CD4-positive, alpha-beta T cell treated with Interleukin-4 for 4 hours (primary cell): ENCODE results near the gene NPIPA2.
"Not testable (repeated sequence)": the region's sequence is repeated elsewhere in the genome, so short reads cannot be mapped to it uniquely, and the experiment has no call there.

Experiments
- DNase-seq: peaks from one replicate; pipeline ENCODE4 v3.0.0-alpha.2; 2020

Gene NPIPA2

DNA sequence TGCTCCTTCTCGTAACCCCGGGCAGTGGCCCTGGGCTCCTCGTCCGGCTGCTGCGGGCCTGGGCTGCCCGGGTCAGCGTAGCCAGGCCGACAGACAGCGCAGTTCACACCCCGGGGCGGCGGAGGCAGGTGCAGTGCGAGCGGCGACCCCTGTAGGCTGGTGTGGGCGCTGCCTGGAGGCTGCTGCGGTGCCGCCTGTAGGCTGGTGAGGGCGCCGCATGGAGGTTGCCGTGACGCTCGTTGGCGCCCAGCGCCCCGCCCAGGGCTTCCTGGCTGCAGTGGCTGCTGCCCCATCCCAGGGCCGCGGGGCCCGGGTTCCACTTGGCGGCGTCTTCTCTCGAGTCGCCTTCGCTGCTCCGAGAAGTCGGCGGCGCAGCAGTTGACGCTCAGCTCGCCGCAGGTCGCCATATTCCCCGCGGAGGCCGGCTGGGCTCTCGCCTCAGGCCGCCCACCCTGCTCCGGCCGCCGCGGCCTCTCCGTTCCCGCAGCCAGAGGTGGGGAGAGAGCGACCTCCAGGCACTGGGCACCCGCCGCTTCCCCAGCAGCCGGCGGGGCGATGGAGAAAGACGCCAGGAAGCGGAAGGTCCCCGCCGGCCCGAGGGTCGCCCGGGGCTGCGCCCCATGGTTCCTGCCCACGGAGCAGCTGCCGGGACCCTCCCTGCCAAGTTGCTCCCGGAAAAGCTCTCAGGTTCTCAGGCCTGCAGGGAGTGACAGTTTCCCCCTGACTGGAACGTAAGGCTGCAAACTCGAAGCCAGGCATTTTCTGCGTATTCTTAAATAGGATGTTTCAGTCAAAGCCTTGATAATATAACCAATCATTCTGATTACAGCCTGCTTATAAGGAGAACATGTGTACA, at the start of gene NPIPA2:
NPIPA2 (plus strand) TSS at position 261 of the 856 bp plus-strand sequence. CDS start 5,533 bp downstream, outside the sequence.
- DNase-seq, result not testable (repeated sequence)

- not testable (repeated sequence) for DNase-seq
These were observed 48.2 kb upstream of the NPIPA2 start, which contains the start of gene PLA2G10 for GRCh38 chr16:14694129-14694528. PLA2G10 (minus strand) TSS chr16:14694308; CDS start chr16:14694229, 79 bp downstream.

- not testable (repeated sequence) for DNase-seq
These were observed 40.5 kb upstream of the NPIPA2 start for GRCh38 chr16:14701859-14702258.

DNA sequence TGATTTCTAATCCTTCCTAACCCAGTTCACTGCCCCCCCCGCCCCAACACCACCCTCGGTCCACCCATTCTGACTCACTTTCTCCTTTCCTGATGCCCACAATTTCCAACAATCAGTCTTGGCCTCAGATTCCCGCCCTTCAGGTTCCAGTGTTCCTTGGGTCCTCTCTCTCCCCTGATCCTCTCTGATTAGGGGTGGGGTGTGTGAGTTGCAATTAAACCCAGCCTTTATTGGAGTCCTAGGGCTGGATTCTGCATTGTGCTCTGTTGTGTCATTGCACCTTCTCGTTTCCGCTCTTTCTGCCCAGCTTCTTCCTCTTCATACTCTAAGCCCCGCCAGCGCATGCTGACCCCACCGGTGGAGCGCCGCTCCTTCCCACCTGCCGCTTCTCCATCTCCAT, 39.7 kb upstream of the NPIPA2 start:
- not testable (repeated sequence) for DNase-seq

- DNase-seq, result not testable (repeated sequence)
These were observed 38.9 kb upstream of the NPIPA2 start, which contains the start of gene NPIPA3 for GRCh38 chr16:14703156-14704011. NPIPA3 (plus strand) TSS chr16:14703411; CDS start chr16:14708944, 5,533 bp downstream.

DNA sequence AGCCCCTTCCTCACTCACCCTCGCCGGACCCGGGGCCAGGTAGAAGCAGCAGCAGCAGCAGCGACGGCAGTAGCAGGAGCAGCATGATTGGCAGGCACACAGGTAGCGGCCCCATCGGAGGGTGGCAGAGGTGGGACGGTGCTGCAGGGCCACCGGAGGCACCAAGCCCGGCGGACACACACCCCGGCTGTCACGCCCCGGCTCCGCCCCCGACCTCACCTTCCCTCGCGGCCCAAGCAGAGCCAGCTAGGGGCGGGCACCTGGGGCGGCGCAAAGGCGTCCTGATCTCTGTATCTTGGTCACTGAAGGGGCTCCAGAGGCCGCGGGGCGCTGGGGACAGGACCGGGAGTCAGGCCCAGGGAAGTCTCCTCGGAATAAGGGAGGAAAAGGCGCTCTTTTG, 9.1 kb upstream of the NPIPA2 start:
- DNase-seq, result not testable (repeated sequence)

DNA sequence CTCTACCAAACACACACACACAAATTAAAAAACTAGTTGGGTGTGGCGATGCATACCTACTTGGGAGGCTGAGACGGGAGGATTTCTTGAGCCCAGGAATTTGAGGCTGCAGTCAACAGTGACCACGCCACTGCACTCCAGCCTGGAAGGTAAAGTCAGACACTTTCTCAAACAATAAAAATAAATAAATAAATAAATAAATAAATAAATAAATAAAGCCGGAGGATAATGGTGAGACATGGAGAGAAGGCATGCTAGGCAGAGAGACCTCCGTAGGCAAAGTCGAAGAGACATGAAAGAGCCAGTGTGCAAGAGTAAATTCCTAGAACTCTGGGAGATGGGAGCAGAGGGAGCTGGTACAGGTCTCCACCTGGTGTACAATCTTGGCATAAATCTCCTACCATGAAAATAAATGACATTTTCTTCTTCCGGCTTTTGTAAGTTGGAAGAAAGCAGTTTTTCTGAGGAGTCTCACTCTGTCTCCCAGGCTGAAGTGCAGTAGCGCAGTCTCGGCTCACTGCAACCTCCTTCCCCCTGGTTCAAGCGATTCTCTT, 1.4 kb upstream of the NPIPA2 start:
- not testable (repeated sequence) for DNase-seq

DNA sequence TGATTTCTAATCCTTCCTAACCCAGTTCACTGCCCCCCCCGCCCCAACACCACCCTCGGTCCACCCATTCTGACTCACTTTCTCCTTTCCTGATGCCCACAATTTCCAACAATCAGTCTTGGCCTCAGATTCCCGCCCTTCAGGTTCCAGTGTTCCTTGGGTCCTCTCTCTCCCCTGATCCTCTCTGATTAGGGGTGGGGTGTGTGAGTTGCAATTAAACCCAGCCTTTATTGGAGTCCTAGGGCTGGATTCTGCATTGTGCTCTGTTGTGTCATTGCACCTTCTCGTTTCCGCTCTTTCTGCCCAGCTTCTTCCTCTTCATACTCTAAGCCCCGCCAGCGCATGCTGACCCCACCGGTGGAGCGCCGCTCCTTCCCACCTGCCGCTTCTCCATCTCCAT, 539 bp upstream of the NPIPA2 start:
- DNase-seq, result not testable (repeated sequence)

DNA sequence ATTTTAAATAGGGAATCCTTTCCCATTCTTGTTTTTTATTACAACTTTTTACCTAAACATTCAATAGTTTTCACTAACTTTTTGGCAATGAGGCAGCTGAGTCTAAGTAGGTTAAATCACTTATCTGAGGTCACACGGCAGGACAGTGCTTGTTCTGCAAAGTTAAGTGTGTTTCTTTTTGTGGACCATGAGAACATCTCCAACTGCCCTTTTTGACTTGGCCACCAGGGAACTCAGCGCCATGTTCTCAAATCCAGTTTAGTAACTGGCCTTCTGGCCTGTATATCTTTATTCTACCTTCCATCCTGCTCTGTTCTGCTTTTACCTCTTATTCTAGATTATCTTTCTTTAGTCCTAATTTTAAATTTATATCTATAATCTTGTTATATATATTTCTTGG, 31.3 kb downstream of the NPIPA2 start:
- DNase-seq, result not testable (repeated sequence)

DNA sequence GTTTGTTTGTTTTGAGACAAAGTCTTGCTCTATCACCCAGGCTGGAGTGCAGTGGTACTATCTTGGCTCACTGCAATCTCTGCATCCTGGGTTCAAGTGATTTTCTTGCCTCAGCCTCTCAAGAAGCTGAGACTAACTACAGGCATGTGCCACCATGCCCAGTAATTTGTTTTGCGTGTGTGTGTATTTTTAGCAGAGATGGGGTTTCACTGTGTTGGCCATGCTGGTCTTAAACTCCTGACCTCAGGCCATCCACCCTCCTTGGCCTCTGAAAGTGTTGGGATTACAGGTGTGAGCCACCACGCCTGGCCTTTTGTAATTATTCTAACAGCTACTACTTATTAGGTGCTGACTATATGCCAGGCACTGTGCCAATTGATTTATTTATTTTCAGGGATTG, 33.3 kb downstream of the NPIPA2 start:
- not testable (repeated sequence) for DNase-seq

DNA sequence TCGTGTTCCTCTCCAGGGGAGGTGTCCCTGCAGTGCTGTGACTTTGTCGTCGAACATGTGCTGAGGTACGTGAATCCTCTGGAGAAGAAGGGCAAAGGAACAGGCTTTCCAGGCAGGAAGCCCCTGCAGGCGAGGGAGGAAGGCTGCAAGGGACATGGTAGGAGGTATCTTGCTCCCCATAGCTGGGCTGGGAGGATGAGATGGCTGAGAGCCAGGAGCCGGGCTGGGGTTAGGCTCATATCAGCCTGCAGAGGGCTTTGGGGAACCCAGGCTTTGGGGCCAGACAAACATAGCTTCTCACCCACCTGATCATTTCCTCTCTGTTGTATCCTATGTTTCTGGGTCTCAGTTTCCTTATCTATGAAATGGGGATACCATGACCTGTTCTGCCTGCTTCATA, 34.4 kb downstream of the NPIPA2 start:
- not testable (repeated sequence) for DNase-seq

DNA sequence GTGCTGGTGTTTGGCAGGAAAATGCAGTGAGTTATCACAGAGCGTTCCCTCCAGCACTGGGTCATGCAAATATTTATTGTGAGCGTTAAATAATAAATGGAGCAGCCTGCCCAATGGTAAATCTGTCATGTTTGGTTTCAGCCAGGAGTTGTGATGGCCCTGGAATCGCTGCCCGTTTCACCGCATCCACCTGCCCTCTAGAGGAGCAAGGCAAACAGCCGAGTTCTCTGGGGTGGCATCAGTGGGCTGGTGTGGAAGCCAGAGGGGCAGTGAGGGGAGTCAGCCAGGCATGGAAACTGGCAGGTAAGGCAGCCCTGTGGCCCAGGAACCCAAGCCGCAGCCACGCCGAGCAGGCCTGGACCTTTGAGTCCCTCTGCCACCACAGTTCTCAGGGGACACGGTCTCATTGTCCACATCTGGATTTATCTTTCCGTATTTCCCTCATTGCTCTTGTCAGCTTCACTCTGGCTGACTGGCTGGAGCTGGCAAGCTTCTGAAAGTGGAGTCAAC, 37.1 kb downstream of the NPIPA2 start:
- DNase-seq, result not testable (repeated sequence)

GRCh38 chr16:14786180-14786579, 43.8 kb downstream of the NPIPA2 start:
- not testable (repeated sequence) for DNase-seq

- DNase-seq, result not testable (repeated sequence)
These were observed 47.2 kb downstream of the NPIPA2 start for GRCh38 chr16:14789577-14789976.

DNA sequence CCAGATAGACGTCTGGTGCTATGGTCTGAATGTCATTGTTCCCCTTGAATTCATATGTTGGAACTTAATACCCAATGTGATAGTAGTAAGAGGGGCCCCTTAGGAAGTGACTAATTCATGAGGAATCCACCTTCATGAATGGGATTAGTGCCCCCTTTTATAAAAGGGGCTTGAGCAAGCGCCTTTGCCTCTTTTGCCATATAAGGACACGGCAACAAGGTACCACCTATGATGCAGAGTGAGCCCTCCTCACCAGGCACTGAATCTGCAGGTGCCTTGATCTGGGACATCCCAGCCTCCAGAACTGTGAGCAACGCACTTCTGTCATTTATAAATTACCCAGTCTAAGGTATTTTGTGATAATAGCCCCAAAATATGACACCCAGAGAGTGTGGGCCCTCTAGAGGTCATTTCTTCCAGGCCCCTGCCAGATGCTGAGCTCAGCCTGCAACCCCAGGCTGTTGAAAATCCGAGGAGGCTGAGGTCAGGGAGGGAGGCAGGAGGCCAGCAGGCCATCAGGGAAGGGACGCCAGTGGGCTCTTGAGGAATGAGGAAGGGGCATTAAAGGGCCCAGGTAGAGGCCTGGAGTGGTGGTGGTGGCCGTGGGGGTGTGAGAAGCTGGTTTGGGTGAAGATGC, 48.1 kb downstream of the NPIPA2 start:
- not testable (repeated sequence) for DNase-seq

- DNase-seq, result not testable (repeated sequence)
These were observed 50.6 kb downstream of the NPIPA2 start for GRCh38 chr16:14792914-14793313.

DNA sequence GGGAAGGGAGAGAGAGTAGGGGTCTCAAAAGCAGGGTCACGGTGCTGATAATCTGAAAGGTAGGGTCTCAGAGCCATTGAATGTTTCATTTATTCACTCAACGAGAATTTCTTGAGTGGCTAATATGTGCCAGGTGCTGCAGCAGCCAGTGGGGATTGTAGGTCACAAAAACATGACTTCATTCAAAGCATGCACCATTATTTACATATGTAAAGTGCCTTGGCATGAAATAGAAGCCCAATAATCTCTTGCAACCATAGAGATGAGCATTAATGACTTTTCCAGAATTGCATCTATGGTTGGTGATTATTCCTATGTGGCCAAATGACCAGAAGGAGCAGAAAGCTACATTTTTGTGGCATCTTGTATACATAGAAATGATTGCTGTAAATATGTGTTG, 55.2 kb downstream of the NPIPA2 start:
- DNase-seq, result not testable (repeated sequence)

GRCh38 chr16:14803577-14803976, 61.2 kb downstream of the NPIPA2 start:
- DNase-seq, result not testable (repeated sequence)

DNA sequence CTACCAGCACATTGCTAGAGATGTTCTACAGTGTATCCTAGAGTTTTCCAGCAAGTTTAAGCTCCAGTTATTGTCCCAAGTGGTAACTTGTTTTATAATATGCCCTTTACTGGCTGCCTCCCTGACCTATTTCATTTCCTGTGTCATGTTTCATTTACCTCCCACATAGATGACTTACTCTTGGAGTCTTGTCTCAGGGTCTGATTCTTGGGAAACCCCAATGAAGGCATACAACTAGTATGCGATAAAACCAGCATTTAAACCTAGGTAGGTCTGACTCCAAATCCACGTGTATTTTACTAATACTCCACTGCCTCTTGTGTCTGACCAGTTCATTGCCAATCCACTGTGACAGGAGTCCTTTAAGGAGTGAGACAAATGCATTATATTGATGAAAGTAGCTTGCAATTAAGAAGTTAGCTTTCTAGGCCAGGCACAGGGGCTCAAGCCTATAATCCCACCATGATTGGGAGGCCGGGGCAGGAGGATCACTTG, 64.9 kb downstream of the NPIPA2 start:
- not testable (repeated sequence) for DNase-seq

DNA sequence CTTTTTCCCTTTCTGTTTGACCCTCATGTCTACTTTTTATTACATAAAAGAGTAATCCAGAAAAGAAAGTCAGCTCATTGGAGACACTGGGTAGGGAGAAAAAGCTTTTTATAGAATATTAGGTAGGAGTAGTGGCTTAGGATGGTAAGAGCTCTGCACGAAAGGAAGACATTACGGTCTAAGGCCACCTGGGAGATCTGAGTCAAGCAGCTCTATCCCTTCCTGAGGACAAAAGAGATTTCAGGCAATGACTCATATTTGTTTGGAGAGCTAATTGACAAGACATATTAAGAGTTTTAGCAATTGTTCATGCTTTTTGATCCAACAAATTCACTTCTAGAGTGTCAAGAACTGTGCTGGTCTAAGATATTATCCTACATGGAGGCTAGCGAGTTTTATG, 71.6 kb downstream of the NPIPA2 start:
- DNase-seq, result not testable (repeated sequence)
